NOMO-1 (cell line): ENCODE measurements around the gene MAML3.
A peak's percentile ranks its signal among the peaks of the same experiment; 100 is the strongest.

Experiments used
- DNase-seq, 2 experiments: peaks; one replicate each; lab custom pipeline; 2025; ENCODE audit not compliant: unreplicated experiment in 2 of 2; lab: John Stamatoyannopoulos, UW

Gene MAML3

DNA sequence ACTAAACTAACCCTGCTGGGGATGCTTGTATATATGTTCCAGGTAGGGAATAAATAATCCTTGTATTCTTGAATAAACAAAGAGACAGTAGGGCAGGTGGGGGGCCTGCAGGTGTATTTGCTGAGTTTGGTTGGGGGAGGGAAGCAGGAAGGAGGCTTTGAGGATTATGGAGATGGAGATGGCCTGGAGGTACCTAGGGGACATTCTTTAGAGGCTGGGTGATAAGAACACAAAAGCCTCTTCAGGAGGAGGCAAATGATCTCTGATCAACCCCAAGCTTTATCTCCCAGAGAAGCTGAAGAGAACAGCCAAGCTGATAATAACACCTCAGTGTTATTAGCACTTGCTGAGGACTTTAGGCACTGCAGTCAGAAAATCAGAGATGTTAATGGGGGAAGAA lies 300.7 kb downstream of the MAML3 start:
- DNase-seq: no peak

DNA sequence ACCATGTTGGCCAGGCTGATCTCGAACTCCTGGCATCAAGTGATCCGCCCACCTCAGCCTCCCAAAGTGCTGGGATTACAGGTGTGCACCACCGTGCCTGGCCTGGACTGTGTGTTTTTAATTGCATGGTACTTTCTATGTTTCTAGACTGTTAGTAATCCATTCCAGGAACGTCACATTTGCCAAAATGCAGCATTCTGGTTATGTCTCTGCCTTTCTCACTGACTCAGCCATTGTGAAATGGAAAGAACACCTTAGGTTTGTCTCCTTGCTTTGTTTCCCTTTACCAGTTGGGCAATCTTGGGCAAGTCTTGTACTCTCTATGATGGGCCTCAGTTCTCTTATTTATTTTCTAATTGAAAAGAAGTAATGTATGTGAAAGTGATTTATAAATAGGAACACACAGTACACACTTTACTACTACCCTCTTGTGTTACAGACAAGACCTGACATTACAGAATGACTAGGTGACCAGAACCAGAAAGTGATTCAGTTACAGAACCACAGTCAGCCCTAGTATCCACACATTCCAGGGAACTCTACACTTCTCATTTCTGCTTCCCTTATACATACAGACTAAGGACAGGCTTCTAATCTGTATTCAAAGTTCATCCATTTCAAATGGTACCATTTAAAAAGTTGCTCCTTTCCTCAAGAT lies 301.2 kb downstream of the MAML3 start:
- peak in 1 of 2 experiments; percentile 19 for DNase-seq

DNA sequence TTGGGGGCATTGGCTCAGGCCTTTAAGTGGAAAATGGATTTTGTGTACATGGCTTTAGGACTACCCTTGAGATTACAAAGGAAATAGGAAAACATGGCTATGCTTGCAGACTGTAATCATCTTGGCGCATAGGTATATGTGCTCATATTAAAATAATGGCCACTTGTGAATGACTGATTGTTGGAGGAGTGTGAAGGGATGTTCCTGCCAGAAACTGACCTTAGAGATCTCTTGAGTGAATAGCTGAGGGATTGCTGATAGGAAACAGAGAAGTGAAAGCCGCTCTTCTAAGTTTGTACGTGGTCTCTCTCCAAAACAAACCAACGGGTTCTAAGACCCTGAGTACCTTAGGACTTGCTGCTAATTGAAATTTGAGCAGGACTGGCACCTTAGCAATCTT lies 302.3 kb downstream of the MAML3 start:
- DNase-seq: peak in 1 of 2 experiments; percentile 21

DNA sequence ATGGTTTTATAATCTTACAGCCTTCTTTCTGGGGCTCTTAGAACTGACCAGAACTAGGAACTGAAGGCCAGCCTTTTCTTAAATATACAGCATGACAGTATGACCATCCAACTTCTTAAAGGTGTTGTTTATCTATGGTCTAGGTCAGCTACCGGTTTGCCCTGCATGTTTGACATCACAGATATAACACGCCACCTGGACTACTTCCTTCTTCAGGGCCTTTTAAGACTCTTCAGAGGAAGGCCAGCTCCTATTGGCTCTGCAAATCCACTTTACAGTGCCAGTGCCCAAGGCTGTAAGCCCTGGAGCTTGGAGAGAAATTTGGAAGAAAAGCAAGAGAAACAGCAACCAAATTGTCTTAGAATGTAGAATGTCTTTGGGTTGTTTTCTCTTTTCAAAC lies 302.9 kb downstream of the MAML3 start:
- no peak for DNase-seq

DNA sequence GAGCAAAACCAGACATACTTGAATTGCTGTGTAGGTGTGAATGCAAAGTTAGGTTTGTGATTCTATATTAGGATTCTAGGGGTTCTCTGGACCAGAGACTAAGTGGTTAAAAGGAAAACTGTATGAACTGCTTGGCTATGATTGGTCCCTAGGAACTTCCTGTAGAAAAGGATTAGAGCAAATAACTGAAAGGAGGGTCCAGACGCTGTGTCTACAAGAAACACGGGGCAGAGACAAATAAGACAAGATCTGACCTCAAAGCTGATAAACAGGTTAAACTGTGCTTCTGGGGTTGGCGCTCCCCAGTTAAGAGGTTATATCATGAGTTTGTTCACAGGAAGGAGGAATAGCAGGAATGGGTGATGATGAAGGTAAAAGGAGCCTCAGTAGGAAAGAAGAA lies 304.8 kb downstream of the MAML3 start:
- DNase-seq: no peak

DNA sequence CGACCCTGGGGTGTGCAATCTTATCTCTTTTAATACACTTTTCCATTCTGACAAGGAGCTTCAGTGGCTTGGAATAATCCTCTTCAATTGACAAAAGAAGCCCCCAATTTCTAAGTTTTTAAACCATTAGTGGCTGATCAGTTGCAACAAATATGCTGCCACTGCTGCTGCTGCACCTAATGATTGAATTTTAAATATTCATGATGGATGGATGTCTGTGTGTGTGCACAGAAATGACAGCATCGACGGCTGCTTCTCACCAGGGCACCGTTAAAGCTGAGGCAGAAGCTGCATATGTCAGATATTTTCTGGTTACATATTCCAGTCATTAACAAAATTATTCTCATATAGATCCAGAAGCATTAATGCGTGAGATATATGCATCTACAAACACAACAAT lies 306.0 kb downstream of the MAML3 start:
- DNase-seq: no peak

DNA sequence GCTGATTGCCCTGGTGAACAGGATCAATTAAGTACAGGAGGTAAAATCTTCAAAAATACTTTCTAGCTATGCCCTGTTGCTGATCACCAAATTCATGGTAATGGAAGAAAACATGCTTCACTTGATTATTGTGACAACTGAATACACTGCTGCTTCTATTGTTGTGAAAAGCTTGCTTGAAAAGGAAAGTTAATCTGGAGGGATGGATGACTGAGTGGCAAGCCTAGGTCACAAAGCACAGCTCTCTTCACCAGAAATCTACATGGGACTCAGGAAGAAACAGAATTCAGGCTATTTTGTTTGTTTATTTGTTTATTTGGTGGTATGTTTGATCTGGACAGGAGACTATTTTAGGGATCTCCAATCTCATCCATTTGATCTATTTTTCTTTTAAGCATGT lies 306.4 kb downstream of the MAML3 start:
- no peak for DNase-seq

DNA sequence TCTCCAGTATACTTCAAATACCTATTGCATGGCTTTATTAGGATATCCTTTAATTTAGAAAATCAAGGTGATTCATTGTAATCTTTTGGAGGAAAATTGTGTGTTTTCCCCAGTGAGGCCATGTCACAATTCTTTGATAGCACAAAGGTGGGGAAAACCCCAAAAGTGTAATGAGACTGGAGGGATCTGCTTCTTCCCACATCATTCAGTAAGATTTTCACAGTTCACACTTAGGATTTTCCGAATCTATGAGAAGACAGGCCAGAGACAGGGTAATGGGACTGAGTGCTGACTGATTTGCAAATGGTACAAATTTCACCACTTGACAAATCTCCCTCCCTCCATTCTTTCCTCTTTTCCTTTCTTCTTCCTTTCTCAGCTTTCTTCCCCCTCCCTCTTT lies 307.2 kb downstream of the MAML3 start:
- DNase-seq: no peak

DNA sequence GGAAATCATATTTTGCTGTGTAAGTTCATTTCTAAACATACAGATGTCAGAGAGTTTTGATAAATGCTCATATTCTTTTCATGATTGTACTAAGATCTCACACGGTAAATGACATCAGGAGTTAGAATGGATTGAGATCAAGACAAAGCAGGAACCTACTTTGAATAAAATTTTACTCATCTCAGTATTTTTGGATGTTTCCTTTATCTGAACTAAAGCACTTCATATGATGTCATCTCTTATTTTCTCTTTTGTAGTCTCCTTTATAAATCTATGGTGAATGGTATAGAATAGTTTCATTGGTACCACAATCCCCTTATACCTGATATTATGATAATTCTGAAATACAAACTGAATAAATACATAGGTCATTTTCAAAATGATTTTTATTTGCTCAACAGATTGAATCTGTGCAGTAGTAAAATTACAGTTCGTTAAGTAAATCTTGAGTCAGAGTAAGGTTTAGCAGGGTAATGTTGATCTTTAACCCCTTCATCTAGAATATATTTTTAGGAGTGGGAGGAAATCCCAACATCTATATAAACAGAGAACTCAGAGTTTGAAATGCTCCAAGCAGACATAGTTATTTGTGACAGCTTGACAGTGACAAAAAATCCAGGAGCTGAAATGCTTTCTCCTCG lies 308.4 kb downstream of the MAML3 start:
- no peak for DNase-seq

DNA sequence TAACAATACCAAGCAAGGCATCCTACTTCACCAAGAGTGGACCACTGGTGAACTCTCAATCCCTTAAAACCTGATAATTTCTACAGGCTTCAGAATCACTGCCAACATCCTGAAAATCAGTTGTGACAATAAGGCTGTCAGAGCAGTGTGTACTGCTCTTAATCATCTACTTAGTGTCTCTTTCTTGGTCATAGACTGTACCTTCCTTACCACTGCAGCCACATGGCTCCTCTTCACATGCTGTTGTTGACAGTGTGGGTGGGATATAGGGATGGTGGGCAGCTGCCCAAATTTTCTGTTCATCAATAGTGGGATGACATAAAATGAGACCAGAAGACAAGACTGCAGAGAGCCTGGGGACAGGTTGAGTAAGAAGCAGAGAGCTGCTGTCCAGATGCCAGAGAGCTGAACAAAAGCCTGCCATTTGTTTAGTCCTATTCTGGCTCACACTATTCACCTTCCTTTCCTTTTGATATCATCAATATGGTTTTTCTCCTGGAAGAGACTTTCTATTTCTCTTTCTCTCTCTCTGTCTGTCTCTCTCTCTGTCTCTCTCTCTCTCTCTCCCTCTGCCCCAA lies 309.4 kb downstream of the MAML3 start:
- no peak for DNase-seq

DNA sequence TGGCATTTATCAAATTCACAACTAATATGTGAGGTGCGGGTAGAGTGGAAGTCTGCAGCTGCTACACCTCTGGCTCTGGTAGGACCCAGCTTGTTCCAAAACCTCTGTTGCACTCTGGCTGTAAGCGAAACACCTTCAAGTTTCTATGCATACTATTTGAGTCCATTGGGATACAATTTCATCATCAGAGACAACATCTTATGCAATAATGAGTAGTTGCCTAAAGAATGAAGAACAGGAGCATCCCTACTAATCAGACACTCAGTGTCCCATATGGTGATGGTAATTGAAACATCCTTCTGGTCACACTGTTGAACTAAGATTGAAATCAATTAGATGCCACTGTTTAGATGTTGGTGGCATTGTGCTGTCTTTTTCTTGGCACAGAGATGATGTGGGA lies 309.9 kb downstream of the MAML3 start:
- DNase-seq: no peak

DNA sequence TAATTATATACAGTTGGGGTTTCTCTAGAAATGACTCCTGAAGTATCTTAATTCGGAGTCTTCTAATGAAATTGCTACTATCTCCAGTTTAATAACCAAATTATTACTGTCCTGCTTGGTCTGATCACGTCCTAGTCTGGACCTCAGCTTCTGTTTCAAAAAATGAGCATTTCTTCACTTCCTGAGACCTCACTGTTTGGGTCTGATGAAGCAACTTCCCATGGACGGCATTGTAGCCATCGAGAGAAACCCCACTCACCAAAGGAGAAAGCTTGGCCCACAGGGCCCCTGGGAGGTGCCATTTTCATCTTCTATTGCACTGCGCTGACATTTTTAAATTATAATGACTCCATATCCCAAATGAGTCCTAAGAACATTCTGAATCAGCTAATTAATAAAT lies 310.3 kb downstream of the MAML3 start:
- peak; percentile 54 to 66 for DNase-seq

DNA sequence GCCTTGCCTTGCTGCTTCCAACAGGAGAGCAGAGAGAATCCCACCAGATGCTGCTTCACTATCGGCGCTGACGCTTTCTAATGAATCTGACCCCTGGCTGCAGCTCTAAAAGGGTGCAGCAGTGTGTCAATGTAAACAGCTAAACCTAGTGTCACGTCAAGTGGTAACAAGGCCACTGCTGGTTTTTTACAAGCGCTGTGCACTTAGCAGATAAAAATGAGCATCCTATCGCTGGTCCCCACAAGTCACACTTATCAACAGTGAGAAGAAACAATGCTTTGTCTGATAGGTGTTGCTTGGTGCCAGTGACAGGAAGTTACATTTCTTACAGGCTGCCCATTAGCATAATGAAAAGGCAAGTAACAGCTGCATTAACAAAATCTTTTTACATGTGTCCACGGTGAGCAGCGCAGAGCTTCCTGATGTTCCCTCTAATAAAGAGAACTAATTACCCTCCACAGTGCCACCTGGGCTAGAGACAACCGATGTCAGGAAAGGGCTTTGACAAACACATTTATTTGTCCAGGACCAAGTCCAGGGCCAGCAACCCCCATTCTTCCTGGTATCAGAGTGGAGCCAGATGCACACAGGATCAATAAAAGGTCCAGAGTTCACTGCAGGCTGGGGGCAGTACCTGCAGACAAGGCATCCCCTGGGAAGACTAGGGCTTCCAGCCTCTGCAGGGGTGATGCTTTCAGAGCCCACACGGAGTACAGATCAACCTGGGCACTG lies 312.4 kb downstream of the MAML3 start:
- no peak for DNase-seq

DNA sequence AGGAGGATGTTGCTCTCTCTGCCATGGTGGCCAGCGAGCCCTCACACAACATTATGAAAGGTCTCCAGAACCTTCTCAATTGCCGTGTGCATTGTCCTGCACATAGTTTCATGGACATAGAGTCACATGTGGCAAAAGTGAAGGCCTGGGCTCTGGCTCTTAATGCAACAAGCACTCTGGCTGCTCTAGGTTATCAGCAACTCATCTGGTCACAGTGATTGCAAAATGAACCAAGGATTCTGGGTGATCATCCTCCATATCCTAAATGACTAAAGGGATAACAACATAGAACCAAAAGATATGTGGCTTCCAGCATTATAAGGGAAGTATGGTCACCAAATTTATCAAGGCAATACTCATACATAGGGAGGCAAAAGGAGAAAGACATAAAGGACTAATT lies 313.2 kb downstream of the MAML3 start:
- no peak for DNase-seq

DNA sequence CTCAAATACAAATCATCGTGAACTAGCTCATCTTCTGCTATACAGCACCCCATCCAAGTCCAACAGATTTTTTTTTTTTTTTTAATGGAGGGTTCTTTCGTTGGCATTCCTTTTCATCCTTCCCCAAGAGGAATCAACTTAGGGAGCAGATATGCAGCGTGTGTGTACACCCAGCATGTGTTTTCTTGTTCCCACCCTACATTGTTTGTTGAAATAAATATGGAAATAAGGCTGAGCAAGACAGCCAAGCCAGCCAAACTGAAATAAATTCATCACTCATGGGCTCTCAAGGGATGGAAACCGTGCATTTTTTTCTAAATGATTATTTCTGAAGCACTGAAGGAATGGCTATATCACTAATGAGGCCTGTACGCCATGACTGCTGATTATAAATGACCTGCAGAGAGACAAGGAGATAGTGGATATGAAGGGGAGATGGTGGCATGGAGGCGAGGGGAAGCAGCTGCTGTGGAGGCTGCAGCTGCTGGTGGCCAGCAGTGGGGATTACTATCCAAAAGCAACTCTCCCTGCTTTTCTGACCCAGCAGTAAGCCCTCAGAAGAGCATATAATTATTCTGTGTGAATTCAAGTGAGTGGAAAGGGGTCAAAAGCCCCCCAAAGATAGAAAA lies 314.5 kb downstream of the MAML3 start:
- no peak for DNase-seq

DNA sequence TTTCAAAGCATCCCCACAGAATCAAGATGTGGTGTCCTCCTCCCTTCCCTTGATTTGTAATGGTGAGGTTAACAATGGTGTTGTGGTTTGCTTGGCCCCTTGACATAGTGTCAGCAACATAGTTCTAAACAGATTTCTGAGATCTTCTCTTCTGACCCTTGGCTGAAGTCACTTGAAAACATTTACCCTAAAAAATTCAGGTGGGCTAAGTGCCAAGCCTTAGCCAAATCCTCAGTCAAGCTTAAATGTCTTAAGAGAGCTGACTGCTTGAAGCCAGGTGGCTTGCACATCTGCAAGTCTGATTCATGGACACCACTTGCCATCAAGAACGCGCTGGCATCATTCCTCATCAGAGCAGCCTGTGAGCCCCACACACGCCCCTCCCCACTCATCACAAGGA lies 315.2 kb downstream of the MAML3 start:
- no peak for DNase-seq

DNA sequence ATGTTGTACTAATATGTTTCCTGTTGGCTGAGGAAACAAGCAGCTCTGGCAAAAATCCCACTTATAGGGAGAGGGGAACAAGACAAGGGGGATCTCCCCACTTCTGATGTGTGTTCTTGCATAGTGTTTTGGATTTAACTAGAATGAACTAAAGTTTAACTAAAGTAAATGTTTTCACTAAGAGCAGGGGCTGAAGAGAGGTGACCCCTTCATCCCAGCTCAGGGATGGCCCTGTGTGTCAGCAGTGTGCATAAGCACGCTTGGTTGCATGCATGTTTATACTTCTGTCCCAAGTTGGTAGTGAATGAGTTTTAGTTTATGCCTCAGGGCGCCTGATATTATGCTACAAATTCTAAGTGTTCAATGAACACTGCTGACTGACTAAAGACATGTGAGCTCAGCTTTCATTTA lies 319.0 kb downstream of the MAML3 start:
- no peak for DNase-seq

DNA sequence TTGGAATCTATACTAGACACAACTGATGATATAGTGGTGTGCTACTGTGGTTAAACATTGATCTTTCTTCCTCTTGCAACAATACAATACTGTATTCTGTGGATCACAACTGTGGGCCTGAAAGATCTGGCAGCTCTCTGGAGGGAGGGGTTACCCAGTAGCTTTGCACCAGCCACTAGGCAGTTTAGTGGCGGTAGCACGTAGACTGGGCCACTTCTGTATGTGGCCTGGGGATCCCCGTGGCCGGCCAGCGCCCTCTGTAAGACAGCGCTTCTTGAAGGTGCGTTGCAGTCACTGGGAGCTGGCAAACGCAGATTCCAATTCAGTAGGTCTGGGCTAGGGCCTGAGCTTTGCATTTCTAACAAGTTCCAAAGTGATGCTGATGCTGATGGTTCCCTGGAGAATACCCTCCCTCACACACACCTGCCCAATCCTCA lies 319.7 kb downstream of the MAML3 start:
- no peak for DNase-seq

DNA sequence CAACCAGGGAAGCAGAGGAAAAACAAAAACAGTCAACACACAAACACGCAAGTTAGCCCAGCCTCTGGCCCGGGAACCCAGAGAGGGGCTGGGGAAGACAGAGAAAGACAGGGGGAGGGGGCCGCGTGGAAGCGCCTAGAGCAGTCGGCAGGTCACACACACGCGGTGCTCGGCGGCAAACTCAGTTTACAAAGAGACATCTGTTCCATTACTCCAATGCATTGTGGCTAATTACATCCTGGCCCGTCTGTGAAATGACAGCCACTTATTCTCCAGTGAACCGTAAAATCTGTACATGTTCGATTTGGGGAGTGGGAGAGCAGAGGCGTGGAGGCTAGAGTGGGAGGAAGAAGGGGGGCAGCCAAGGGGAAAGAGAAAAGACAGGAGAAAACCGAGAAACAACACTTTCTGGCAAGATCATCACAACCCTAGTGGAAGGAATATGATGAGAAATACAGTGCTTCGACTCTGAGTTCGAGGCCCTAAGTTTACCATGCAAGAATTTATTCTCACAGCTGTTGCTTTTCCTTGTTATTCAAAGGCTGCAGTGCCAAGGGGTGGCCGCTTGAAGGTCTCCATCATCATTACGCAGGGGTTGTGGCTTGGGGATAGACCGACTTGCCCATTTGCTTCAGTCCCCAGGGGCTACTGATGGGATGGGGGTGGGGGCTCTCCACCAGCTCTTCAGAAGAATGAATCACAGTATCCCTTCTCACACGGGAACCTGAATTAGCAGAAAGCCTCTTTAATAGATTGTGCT lies 320.7 kb downstream of the MAML3 start:
- DNase-seq: no peak

DNA sequence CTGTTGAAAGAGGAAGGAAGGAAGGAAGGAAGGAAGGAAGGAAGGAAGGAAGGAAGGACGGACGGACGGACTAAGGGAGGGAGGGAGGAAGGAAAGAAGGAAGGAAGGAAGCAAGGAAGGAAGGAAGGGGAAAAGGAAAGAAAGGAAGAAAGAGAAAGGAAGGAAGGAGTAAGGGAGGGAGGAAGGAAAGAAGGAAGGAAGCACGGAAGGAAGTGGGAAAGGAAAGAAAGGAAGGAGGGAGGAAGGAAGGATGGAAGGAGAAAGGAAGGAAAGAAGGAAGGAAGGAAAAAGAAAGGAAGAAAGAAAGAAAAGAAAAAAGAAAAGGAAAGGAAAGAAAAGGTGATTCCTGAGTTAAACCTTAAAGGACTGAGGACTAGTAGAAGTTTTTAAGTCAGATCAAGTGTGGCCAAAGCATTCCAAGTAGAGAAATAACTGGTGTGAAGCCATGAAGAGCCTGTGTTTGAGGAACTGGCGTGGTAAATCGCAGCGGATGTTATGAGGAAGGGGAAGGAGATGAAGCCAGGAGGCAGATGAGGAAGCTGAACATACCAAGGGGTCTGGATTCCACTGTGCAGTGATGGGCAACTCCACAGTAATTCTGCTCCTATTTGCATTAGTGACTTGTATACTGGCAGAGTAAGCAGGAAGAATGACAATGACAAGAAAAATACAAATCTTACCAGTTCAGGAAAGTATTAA lies 324.9 kb downstream of the MAML3 start:
- DNase-seq: peak; percentile 41 to 72
